Fibroblast of lung (primary cell): ENCODE measurements around the gene PTX4. TPM values are rescaled to one million over a fixed set of nuclear protein-coding genes. Genes with fewer than 3 reads are reported as not detected.

Experiments
- DNase-seq, 2 donors: peaks; one replicate each; pipeline versions ENCODE4 v3.0.0 to v3.0.0-alpha.2; 2010; ENCODE audit warnings: low read depth in 2 of 2
- H2AFZ ChIP-seq: 2 replicates; pipeline ENCODE4 v1.5.1; 2012; ENCODE audit warnings: low read length, control low read depth, inconsistent platforms
- H3K27ac ChIP-seq: 2 replicates; pipeline ENCODE4 v1.5.1; 2011; ENCODE audit warnings: low read length, control low read depth; ENCODE audit not compliant: insufficient read depth
- H3K27me3 ChIP-seq: 2 replicates; pipeline ENCODE4 v1.5.1; 2011; ENCODE audit warnings: mild to moderate bottlenecking, low read length; ENCODE audit not compliant: control insufficient read depth, insufficient read depth
- H3K36me3 ChIP-seq: 2 replicates; pipeline ENCODE4 v1.5.1; 2011; ENCODE audit warnings: low read length; ENCODE audit not compliant: control insufficient read depth, insufficient read depth
- H3K4me1 ChIP-seq: 2 replicates; pipeline ENCODE4 v1.5.1; 2011; ENCODE audit warnings: low read length; ENCODE audit not compliant: control insufficient read depth, insufficient read depth; ENCODE audit errors: extremely low read depth
- H3K4me2 ChIP-seq: 2 replicates; pipeline ENCODE4 v1.5.1; 2011; ENCODE audit warnings: low read length, control low read depth; ENCODE audit not compliant: insufficient read depth; ENCODE audit errors: extremely low read depth
- H3K4me3 ChIP-seq, 4 experiments: fragments of 200-600 bp in 1 of 4; sonication (generic) in 1 of 4; replicated peaks in 1 of 4; 2 replicates each; pipeline ENCODE4 v1.5.1; 2011 to 2016; ENCODE audit warnings: low read length in 4 of 4, low read depth in 3 of 4, mild to moderate bottlenecking in 3 of 4, control low read depth in 2 of 4, inconsistent platforms in 1 of 4, mixed read lengths in 1 of 4; ENCODE audit not compliant: insufficient read depth in 1 of 4; ENCODE audit errors: control extremely low read depth in 1 of 4
- H3K79me2 ChIP-seq: 2 replicates; pipeline ENCODE4 v1.5.1; 2012; ENCODE audit warnings: mild to moderate bottlenecking, low read length, inconsistent platforms; ENCODE audit not compliant: control insufficient read depth, insufficient read depth
- H3K9ac ChIP-seq: 2 replicates; pipeline ENCODE4 v1.5.1; 2011; ENCODE audit warnings: mild to moderate bottlenecking, low read length, control low read depth; ENCODE audit not compliant: insufficient read depth
- H3K9me3 ChIP-seq: 2 replicates; pipeline ENCODE4 v1.5.1; 2012; ENCODE audit warnings: low read depth, low read length; ENCODE audit not compliant: control insufficient read depth, insufficient read depth
- H4K20me1 ChIP-seq: 2 replicates; pipeline ENCODE4 v1.5.1; 2011; ENCODE audit warnings: low read length; ENCODE audit not compliant: control insufficient read depth, insufficient read depth; ENCODE audit errors: extremely low read depth
- CTCF ChIP-seq, 2 donors: IDR thresholded peaks in 1 of 2; conservative IDR thresholded peaks in 1 of 2; 1 replicate in 1 of 2; 2 replicates in 1 of 2; pipeline ENCODE4 v1.5.1; 2011 to 2012; ENCODE audit warnings: low read length in 2 of 2, control low read depth in 1 of 2, inconsistent platforms in 1 of 2, low read depth in 1 of 2, mild to moderate bottlenecking in 1 of 2
- EZH2 ChIP-seq: IDR thresholded peaks from 2 replicates; pipeline ENCODE4 v1.5.1; 2012; ENCODE audit warnings: low read length, control low read depth, mild to moderate bottlenecking; ENCODE audit errors: missing control alignments
- polyA plus RNA-seq, 2 donors: library from polyadenylated mRNA; depleted of rRNA in 1 of 2; stranded (reverse) in 1 of 2; unstranded in 1 of 2; fragments of >200 nt; gene quantifications; 2 replicates each; pipeline ENCODE4 v1.2.1, GENCODE V29; 2011 to 2012; ENCODE audit warnings: missing spikeins in 1 of 2
- total RNA-seq: library from RNA; depleted of rRNA; stranded (reverse); fragments of >200 nt; gene quantifications from 2 replicates; pipeline ENCODE4 v1.2.1, GENCODE V29; 2014

Gene PTX4
- total and polyA plus RNA-seq, 2 donors (not counting 1 experiment from before 2014, with no cell fraction given): not detected

DNA sequence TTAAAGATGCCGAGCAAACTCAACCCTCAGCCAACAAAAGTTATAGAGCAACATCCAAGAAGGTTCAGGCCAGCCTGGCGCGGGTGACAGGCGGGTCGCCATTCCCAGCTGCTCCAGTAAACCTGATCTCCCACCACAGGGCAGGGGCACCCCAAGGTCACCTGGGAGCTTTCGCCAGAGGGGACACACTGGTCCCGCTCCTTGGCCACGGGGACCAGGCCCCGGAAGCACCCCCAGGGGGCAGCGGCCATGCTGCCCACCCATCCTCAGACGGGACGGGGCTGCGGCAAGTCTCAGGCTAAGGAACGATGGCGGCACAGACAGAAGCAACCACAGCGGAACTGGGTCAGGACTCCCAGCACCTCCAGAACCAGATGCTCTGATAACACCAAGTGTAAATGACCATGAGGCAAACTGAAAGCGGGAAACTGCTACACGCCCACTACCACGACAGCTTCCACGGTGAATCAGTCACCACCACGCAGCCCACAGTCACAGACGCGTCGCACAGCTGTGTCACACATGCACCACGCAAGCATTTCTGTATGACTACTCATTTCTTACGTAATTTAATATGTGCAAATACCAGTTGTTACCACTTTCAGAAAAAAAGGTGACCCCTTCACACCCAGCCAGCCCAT lies 30.3 kb downstream of the PTX4 start:
- DNase-seq: peak in 1 of 2 donors; percentile 5

GRCh38 chr16:1457489-1458245 lies 31.1 kb downstream of the PTX4 start:
- Histone ChIP-seq H3K36me3 (peaks cover 15% of the 10 kb centered on the region), H3K27me3 (no peaks in the 10 kb centered on the region)
- no peak for DNase-seq

More for the DNA sequence above, 30.3 kb downstream of the PTX4 start:
- Histone ChIP-seq H3K27ac (no peak overlapping the region), H3K9me3 (no peaks in the 10 kb centered on the region), H4K20me1 (no peaks in the 10 kb centered on the region), H3K4me1 (no peaks in the 10 kb centered on the region), H3K36me3 (peaks cover 15% of the 10 kb centered on the region), H3K9ac (no peak overlapping the region), H2AFZ (no peak overlapping the region), H3K79me2 (no peaks in the 10 kb centered on the region), H3K4me2 (no peak overlapping the region), H3K27me3 (no peaks in the 10 kb centered on the region), H3K4me3 (no peak overlapping the region)
- TF ChIP-seq EZH2: no peak
- TF ChIP-seq CTCF (conservative IDR thresholded peaks at IDR 0.05 in 1 of 2, IDR thresholded peaks at IDR 0.05 in 1 of 2; ENCODE audit: low read depth in 1 of 2, low read length in 2 of 2): no peak

More at GRCh38 chr16:1457489-1458245, 31.1 kb downstream of the PTX4 start:
- no peaks in the 10 kb centered on the region for H3K4me1 ChIP-seq
- no peaks in the 10 kb centered on the region for H3K9me3 ChIP-seq
- no peak overlapping the region for H3K9ac ChIP-seq
- no peak overlapping the region for H3K4me2 ChIP-seq
- no peak overlapping the region for H2AFZ ChIP-seq
- no peaks in the 10 kb centered on the region for H4K20me1 ChIP-seq
- TF ChIP-seq CTCF (conservative IDR thresholded peaks at IDR 0.05 in 1 of 2, IDR thresholded peaks at IDR 0.05 in 1 of 2; ENCODE audit: low read depth in 1 of 2, low read length in 2 of 2) (no peak), EZH2 (no peak)
- no peak overlapping the region for H3K4me3 ChIP-seq
- no peaks in the 10 kb centered on the region for H3K79me2 ChIP-seq
- no peak overlapping the region for H3K27ac ChIP-seq
